GM12874 (cell line): ENCODE data around the gene NFE2L2.
A peak's percentile ranks its signal among the peaks of the same experiment; 100 is the strongest.

ENCODE experiments used
- TF ChIP-seq, protein P1 (sequence below): IDR thresholded peaks from 2 replicates; pipeline ENCODE4 v1.5.1; 2011; ENCODE audit warnings: low read depth, mild to moderate bottlenecking, control low read depth, low read length, moderate library complexity; ENCODE audit not compliant: insufficient read depth

Gene NFE2L2

DNA sequence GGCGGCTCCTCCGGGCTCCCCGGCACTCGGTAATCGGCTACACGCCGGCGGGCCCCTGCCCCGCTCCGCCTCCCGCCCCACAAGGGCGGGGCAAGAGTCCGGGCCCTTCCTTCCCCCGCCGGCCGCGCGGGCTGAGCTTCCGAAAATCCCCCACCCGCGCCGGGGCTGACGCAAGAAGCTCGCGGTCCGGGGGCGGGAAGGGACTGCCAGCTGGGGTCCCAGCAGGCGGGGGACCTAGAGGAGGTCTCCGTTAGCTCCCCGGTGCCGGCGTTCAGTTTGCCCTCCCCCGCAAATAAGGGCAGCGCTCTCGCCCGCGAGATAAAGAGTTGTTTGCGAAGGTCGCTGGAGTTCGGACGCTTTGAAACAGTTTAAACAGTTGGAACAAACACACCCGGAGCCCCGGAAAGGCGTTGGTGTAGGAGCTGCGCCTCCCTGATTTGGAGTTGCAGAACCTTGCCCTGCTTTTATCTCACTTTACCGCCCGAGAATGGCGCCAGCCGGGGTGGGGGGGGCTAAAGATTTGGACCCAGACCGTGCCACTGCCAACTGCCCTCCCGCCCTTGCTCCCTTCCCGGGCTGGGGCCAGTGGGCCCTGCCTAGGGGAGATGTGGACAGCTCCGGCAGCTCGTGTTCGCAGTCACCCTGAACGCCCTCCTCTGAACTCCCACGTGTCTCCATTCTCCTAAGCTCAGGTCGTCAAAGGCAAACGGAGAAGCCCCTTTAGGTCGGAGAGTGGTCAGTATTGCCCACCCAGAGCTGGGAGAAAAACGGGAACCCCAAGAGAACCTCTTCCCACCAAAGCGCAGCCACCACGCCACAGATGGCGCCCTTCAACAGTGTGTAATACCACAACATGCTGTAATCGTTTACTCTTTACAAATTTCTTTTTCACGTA lies at the start of gene NFE2L2:
Gene NFE2L2 (minus strand): TSS at position 35 of the 895 bp plus-strand sequence. CDS start 151 bp downstream, outside the sequence.
- TF ChIP-seq, protein P1, sequence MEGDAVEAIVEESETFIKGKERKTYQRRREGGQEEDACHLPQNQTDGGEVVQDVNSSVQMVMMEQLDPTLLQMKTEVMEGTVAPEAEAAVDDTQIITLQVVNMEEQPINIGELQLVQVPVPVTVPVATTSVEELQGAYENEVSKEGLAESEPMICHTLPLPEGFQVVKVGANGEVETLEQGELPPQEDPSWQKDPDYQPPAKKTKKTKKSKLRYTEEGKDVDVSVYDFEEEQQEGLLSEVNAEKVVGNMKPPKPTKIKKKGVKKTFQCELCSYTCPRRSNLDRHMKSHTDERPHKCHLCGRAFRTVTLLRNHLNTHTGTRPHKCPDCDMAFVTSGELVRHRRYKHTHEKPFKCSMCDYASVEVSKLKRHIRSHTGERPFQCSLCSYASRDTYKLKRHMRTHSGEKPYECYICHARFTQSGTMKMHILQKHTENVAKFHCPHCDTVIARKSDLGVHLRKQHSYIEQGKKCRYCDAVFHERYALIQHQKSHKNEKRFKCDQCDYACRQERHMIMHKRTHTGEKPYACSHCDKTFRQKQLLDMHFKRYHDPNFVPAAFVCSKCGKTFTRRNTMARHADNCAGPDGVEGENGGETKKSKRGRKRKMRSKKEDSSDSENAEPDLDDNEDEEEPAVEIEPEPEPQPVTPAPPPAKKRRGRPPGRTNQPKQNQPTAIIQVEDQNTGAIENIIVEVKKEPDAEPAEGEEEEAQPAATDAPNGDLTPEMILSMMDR, result peak; percentile 20

DNA sequence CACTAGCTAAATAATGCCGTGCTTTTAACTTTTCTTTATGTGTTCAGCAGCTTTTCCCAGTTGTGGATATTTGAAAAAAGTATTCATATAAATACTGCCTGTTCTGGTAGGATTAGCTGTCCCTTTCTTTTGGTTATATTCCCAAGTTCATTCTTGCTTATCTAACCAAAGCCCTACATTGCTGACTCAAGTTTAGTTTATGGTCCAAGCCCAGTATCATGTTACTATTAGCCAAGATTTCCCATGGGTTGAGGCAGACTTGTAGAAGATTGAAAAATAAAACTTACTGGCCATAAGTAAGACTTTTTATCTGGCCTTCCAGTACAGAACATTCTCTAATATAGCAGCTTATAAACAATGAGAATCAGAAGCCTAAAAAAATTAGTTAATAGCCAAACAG lies 49.7 kb upstream of the NFE2L2 start:
- TF ChIP-seq, protein P1, result no peak

DNA sequence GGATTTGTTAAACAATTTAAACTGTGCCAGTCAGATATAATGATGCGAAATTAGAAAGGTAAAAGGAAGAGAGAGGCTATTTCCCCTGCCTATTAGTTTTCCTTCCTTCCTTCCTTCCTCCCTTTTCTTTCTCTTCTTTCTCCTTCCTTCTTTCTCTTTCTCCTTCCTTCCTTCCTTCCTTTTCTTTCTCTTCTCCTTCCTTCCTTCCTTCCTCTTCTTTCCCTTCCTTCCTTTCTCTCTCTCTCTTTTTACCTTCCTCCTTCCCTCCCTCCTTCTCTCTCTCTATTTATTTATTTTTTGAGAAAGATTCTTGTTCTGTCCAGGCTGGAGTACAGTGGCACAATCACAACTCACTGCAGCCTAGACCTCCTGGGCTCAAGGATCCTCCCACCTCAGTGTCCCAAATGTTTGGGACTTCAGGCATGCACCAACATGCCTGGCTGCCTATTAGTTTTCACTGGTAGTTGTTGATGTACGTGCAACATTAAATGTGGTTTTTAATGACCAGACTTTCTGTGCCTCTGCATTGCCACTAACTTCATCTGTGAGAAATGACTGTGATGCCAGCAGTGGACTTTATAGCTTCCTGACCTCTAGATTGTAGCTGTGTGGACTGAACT lies 48.7 kb upstream of the NFE2L2 start:
- TF ChIP-seq, protein P1, result no peak

DNA sequence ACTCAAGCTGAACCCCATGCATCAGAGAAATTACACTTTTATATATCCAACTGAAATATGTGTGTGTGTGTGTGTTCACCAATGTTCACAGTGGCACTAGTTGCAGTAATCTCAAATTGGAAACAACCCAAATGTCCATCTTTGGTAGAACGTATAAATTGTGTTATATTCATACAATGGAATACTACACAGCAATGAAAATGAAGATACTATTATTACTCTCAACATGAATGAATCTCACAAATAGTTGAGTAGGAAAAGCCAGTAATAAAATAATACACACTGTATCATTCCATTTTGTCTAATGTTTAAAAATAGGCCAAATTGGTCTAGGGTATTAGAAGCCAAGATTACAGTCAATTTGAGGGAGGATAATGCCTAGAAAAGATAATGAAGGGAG lies 48.0 kb upstream of the NFE2L2 start:
- TF ChIP-seq, protein P1, result no peak

DNA sequence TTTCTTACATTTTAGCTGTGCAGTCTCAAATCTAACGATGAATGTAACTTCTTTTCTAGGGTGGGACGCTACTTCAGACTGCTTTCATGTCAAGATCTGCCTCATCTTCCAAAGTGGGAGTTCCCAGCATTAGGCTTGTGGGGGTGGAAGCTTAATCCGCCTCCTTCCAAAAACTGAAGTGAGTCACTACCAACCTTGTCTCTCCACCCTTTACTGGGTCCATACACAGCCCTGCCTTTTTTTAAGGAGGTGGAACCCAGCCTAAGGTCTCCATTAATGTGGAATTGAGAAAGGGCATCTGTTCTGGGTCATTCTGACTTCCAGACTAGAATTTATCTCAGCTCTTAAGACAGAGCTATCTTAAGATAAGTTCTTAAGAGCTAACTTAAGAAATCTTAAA lies 42.0 kb upstream of the NFE2L2 start:
- TF ChIP-seq, protein P1, result no peak

DNA sequence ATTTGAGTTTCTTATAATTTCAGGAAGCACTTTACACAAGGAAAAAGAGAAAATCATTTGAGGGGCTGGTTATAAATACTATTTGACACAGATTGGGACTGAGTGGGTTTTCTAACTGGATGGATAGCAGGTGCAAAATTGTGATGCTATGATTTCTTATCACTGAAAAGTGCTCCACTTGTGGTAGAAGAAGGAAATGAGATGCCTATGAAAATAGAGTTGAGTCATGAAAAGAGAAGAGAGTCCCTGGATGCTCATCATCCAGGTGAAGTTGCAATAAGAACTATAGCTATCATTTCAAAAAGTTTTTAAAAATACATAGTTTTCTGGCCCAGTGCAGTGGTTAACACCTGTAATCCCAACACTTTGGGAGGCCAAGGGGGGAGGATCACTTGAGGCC lies 39.4 kb upstream of the NFE2L2 start:
- TF ChIP-seq, protein P1, result no peak

DNA sequence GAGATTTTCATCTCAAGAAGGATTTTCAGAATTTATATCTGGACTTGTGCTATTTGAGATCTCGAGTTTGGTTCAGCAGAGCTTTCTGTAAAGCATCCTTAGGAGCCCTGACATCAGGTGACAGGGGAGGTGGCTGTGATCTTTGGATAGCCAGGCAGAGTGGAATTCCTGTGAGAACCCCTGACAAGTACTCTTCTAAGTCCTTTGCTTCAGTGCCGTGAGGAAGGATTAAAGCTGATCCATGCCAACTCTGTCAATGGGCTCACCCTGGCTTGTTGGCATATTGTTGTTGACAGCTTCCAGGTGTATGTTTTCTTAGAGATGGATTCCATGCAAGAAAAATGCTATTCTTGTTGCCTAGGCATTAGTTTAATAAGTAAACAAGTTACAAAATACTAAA lies 38.0 kb upstream of the NFE2L2 start:
- TF ChIP-seq, protein P1, result no peak
